Upper lobe of left lung (tissue), 6 donors: ENCODE data around the gene GAMT. TPM values are rescaled to one million over a fixed set of nuclear protein-coding genes. Genes with fewer than 3 reads are reported as not detected.

Experiments used
- ATAC-seq, 2 donors: fragments of 200-7000 bp; cut with Tn5 transposase; one replicate each; pipeline ENCODE4 v1.9.1; 2022; ENCODE audit warnings: mild to moderate bottlenecking in 2 of 2, moderate library complexity in 2 of 2; ENCODE audit not compliant: low FRiP score in 2 of 2
- DNase-seq, 2 donors: peaks; one replicate each; pipeline ENCODE4 v3.0.0-alpha.2; 2019 to 2020
- H3K27ac ChIP-seq, 4 donors: fragments of 200-600 bp; sonication (generic); one replicate each; pipeline ENCODE4 v1.5.1; 2016 to 2019
- H3K27me3 ChIP-seq, 4 donors: fragments of 200-600 bp; sonication (generic); one replicate each; pipeline ENCODE4 v1.5.1; 2017 to 2019
- H3K36me3 ChIP-seq, 4 donors: fragments of 200-600 bp; sonication (generic); one replicate each; pipeline ENCODE4 v1.5.1; 2016 to 2019
- H3K4me1 ChIP-seq, 4 donors: fragments of 200-600 bp; sonication (generic); one replicate each; pipeline ENCODE4 v1.5.1; 2018 to 2019
- H3K4me3 ChIP-seq, 4 donors: fragments of 200-600 bp; sonication (generic); one replicate each; pipeline ENCODE4 v1.5.1; 2017 to 2019; ENCODE audit warnings: mild to moderate bottlenecking in 2 of 4, moderate library complexity in 1 of 4
- H3K9me3 ChIP-seq, 4 donors: fragments of 200-600 bp; sonication (generic); one replicate each; pipeline ENCODE4 v1.5.1; 2018 to 2019
- EP300 ChIP-seq, 4 donors: sonication (generic); formaldehyde crosslinking; IDR thresholded peaks; one replicate each; pipeline ENCODE4 v1.5.1; 2017; ENCODE audit warnings: antibody characterized with exemption in 4 of 4, control low read depth in 2 of 4
- POLR2A ChIP-seq, 4 donors: fragments of 450-650 bp; IDR thresholded peaks; one replicate each; pipeline ENCODE4 v1.5.1; 2016 to 2017; ENCODE audit warnings: antibody characterized with exemption in 4 of 4, mild to moderate bottlenecking in 2 of 4
- POLR2AphosphoS5 ChIP-seq, 2 donors: sonication (generic); formaldehyde crosslinking; IDR thresholded peaks; one replicate each; pipeline ENCODE4 v1.5.1; 2017; ENCODE audit warnings: antibody characterized with exemption in 2 of 2
- WGBS, 2 donors: methylation state at CpG; one replicate each; pipeline ENCODE4 v1.1.5; 2017 to 2018; 5-methylcytosine and 5-hydroxymethylcytosine counted together
- total RNA-seq, 6 donors: library from RNA; depleted of rRNA in 4 of 6; stranded (reverse); fragments of >200 nt in 4 of 6; gene quantifications; one replicate each; pipeline versions ENCODE4 v1.1.0 to v1.2.1, GENCODE V29; 2016 to 2021
- TF ChIP-seq, protein P1 (sequence below), 6 experiments: fragments of 450-650 bp in 4 of 6; fragments of 200-600 bp in 2 of 6; sonication (generic) in 2 of 6; IDR thresholded peaks; one replicate each; pipeline ENCODE4 v1.5.1; 2016 to 2019; ENCODE audit warnings: antibody characterized with exemption in 6 of 6
- donor health status: DM: no; HTN: no; CAD: no; lungs with moderate emphysema.
- donor health status: DM: no; HTN: yes; CAD: no; lungs with severe emphysema.

Gene GAMT
- total RNA-seq, 6 donors from 2014 or later: 4.0 to 12.1 (median 8.1) TPM

DNA sequence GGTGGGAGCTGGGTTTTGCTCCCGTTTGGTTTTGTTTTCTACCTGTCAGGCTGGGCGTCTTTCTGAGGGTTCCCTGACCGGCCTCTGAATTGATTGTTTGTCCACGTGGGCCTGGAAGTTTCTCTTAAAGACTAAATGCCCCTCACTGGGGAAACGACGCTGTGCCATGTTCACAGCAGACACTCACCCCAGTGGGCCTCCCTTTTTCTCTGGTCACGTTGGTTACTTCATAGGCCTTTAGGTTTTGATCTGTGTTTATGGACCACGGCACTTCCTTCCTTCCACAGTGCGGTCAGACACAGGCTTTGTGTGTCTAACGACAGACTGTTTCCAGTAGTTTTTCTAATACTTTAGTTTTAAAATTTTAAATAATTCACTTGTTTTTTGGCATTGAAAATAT is 37.7 kb downstream of the GAMT start:
- Histone ChIP-seq H3K27ac (peak overlapping the region in 1 of 4 donors; percentile 19), H3K27me3 (no peaks in the 10 kb centered on the region), H3K36me3 (peaks cover 7 to 93% (median 45%) of the 10 kb centered on the region in 4 donors), H3K4me3 (no peak overlapping the region), H3K9me3 (no peaks in the 10 kb centered on the region), H3K4me1 (peaks cover 7 to 33% (median 23%) of the 10 kb centered on the region in 4 donors)
- TF ChIP-seq, protein P1, sequence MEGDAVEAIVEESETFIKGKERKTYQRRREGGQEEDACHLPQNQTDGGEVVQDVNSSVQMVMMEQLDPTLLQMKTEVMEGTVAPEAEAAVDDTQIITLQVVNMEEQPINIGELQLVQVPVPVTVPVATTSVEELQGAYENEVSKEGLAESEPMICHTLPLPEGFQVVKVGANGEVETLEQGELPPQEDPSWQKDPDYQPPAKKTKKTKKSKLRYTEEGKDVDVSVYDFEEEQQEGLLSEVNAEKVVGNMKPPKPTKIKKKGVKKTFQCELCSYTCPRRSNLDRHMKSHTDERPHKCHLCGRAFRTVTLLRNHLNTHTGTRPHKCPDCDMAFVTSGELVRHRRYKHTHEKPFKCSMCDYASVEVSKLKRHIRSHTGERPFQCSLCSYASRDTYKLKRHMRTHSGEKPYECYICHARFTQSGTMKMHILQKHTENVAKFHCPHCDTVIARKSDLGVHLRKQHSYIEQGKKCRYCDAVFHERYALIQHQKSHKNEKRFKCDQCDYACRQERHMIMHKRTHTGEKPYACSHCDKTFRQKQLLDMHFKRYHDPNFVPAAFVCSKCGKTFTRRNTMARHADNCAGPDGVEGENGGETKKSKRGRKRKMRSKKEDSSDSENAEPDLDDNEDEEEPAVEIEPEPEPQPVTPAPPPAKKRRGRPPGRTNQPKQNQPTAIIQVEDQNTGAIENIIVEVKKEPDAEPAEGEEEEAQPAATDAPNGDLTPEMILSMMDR (IDR thresholded peaks at IDR 0.05): no peak
- DNase-seq (no peak), ATAC-seq (no peak)
- WGBS, 2 donors: 61 to 68% methylated on average over 10 of the region's 10 CpGs

DNA sequence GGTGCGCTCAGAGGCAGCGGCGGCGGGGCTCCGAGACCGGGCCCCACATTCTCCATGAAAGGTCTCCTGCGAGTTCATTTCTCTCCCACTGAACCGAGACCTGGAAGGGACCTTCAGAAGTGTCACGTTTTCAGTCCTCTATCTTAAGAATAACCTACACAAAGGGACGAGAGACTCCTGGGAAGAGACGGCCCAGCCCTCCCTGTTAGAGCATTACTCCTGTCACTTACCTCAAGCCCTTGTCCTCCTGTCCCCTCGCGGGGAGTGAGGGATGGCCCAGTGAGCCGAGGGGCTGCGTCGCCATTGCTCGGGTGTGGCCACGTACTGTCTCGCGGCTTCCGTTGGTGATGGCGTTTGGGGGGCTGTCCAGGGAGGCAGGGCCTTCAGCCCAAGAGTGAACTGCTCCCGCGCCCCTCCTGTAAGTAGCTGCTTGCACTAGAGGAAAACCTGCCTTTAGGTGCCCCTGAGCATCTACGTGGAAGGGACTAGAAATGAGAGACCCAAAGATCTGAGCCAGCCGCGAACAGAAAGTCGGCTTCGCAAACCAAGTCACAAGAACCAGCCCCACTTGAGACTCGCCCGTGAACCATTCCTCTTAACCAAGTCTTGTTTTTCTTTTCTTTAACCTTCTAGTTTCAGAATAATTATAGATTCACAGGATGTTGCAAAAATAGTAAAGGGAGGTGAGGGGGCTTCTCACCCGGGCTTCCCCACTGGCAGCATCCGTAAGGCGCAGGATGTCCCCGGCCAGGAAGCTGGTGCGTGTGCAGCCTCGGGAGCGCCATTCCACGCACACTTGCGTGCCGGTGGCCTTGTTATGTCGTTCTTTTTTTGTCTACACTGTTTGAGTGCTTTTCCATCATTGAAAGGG is 38.7 kb downstream of the GAMT start:
- Histone ChIP-seq H3K4me1 (peaks cover 7 to 33% (median 23%) of the 10 kb centered on the region in 4 donors), H3K27ac (no peak overlapping the region), H3K9me3 (no peaks in the 10 kb centered on the region), H3K4me3 (no peak overlapping the region), H3K36me3 (peaks cover 7 to 95% (median 48%) of the 10 kb centered on the region in 4 donors), H3K27me3 (no peaks in the 10 kb centered on the region)
- ATAC-seq (no peak), DNase-seq (no peak)
- TF ChIP-seq, protein P1 (IDR thresholded peaks at IDR 0.05): no peak
- TF ChIP-seq POLR2A (IDR thresholded peaks at IDR 0.05) (no peak), POLR2AphosphoS5 (IDR thresholded peaks at IDR 0.05) (no peak), EP300 (IDR thresholded peaks at IDR 0.05) (no peak)
- WGBS, 2 donors: 83 to 89% methylated on average over 42 of the region's 42 CpGs

DNA sequence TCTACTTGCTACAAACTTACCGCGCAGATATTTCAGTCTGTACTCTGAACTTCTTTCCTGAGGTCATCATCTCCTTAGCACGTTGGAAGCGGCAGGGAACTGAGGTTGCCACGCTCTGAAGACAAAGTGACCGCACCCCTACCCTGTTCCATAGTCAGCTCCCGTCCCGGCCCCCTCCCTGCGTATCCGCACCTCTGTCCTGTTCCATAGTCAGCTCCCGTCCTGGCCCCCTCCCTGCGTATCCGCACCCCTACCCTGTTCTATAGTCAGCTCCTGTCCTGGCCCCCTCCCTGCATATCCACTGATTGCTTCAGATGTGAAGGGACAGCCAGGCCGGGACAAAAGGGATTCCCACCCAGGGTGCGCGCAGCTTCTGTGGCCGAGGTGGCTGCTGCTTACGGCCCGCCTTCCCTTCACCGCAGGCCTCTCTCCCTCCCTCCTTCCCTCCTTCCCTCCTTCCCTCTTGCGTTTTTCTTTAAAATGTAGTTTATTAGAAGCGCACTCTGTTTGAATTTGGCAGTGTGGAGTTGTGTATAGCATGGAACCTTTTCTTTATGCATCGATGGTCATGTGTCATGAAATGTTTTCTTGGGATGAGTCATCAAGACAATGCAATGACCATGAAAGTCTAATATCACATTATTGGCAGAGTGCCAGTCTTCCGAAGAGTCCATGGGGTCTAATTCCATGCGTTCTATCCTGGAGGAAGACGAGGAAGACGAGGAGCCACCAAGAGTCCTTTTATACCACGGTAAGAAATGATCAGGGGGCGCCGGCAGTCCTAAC is 39.5 kb downstream of the GAMT start:
- Histone ChIP-seq H3K36me3 (peaks cover 3 to 94% (median 44%) of the 10 kb centered on the region in 4 donors), H3K9me3 (no peaks in the 10 kb centered on the region), H3K4me1 (peaks cover 7 to 33% (median 22%) of the 10 kb centered on the region in 4 donors), H3K27ac (peak overlapping the region in 1 of 4 donors; percentile 28), H3K27me3 (no peaks in the 10 kb centered on the region), H3K4me3 (peak overlapping the region in 2 of 4 donors; percentile 27 to 29)
- peak in 1 of 2 donors; percentile 41 for ATAC-seq
- no peak for DNase-seq
- TF ChIP-seq POLR2A (IDR thresholded peaks at IDR 0.05): no peak
- TF ChIP-seq, protein P1 (IDR thresholded peaks at IDR 0.05): no peak
- no peak for TF ChIP-seq EP300 (IDR thresholded peaks at IDR 0.05)
- TF ChIP-seq POLR2AphosphoS5 (IDR thresholded peaks at IDR 0.05): no peak
- WGBS, 2 donors: 75 to 84% methylated on average over 30 of the region's 30 CpGs

DNA sequence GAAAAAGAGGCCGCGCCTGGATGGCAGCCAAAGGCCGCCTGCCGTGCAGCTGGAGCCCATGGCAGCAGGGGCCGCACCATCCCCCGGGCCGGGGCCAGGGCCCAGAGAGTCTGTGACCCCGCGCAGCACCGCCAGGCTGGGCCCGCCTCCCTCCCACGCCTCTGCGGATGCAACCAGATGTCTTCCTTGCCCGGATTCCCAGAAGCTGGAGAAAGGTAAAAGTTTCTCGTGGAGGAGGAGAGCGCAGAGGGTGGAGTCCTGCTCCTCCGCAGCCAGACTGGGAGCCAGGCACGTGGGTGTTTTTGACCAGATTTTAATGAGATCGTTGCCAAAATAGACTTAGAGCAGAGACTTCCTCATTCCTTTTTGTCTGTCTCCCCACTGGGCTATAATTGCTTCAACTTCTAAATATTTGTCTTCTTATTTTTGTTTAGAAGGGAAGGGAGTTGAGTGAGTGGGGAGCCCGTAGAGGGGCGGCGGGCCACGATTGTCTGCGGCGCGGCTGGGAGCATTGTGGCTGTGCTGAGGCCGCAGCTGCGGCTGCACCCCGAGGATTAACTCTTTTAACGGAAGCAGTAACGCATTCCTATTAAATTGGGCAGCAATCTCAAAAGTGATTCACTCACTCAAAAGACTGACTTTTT is 40.4 kb downstream of the GAMT start:
- peaks cover 10 to 41% (median 28%) of the 10 kb centered on the region in 4 donors for H3K4me1 ChIP-seq
- peak overlapping the region in 3 of 4 donors; percentile 2 to 29 (median 27) for H3K4me3 ChIP-seq
- no peaks in the 10 kb centered on the region for H3K9me3 ChIP-seq
- TF ChIP-seq POLR2A (IDR thresholded peaks at IDR 0.05): no peak
- TF ChIP-seq, protein P1 (IDR thresholded peaks at IDR 0.05): no peak
- no peak for TF ChIP-seq EP300 (IDR thresholded peaks at IDR 0.05)
- TF ChIP-seq POLR2AphosphoS5 (IDR thresholded peaks at IDR 0.05): no peak
- DNase-seq (peak in 1 of 2 donors; percentile 92), ATAC-seq (peak in 1 of 2 donors; percentile 84)
- peaks cover 3 to 86% (median 37%) of the 10 kb centered on the region in 4 donors for H3K36me3 ChIP-seq
- peak overlapping the region; percentile 13 to 49 (median 31) for H3K27ac ChIP-seq
- WGBS, 2 donors: 57% methylated on average over 28 to 31 of the region's 31 CpGs
- no peaks in the 10 kb centered on the region for H3K27me3 ChIP-seq
